ENCODE results near the gene RTN4RL1.

RTN4RL1 gene

DNA sequence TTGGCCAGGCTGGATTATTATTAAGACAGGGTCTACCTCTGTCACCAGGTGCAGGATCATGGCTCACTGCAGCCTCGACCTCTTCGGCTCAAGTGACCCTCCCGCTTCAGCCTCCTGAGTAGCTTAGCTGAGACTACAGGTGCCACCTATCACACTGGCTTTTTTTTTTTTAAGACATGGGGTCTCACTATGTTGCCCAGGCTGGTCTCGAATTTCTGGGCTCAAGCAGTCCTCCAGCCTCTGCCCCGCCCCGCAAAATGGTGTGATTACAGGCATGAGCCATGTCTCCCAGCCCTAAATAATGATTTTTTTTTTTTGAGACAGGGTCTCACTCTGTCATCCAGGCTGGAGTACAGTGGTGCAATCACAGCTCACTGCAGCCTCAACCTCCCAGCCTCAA, 22.5 kb upstream of the RTN4RL1 start:
- DNase-seq (ENCODE audit: low read depth): no peak

DNA sequence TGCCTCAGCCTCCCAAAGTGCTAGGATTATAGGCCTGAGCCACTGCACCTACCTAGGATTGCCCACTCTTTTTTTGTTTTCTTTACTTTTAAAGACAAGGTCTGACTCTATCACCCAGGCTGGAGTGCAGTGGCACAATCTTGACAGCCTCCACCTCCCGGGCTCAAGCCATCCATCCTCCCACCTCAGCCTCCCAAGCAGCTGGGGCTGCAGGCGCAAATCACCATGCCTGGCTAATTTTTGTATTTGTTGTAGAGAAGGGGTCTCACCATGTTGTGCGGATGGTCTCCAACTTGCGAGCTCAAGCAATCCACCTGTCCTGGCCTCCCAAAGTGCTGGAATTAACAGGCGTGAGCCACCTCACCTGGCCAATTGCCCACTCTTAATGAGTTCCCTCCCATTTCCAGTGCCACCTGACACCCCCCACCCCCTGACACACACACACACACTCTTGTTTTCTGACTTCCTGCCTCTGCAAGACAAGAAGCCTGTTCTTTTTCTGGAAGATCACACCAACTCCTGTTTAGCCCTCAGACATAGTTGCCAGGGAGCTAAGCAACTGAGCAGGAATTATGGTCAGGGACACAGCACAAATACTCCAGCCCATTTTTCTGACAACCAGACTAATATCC, 19.2 kb upstream of the RTN4RL1 start:
- no peak for DNase-seq (ENCODE audit: low read depth)

DNA sequence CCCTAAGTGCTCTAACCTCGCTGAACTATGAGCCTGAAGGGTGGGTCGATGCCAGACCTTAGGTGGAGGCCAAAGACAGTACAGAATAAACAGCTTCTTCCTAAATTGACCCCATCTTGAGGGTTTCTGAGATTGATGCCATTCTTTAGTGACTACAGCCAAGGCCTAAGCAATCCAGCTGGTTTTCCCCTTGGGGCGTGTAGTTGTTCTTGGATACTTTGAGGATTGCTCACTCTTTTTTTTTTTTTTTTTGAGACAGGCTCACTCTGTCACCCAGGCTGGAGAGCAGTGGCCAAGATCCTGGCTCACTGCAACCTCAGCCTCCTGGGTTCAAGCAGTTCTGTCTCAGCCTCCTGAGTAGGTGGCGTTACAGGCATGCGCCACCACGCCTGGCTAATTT, 18.7 kb upstream of the RTN4RL1 start:
- peak; percentile 65 for DNase-seq (ENCODE audit: low read depth)

DNA sequence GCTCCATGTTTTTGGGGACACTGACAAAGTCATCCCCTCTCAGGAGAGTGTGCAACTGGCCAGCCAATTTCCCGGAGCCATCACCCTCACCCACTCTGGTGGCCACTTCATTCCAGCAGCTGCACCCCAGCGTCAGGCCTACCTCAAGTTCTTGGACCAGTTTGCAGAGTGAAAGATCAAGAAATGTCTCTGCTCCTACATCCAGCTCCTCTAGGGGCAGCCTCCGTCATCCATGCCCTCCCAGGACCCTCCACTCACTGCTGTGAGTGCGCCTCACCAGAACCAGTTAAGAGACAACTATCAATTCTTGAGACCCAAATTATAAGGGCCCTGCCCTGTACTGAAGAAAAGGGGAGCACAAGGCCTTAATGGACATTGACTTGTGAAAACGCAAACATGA, 17.8 kb upstream of the RTN4RL1 start:
- no peak for DNase-seq (ENCODE audit: low read depth)

DNA sequence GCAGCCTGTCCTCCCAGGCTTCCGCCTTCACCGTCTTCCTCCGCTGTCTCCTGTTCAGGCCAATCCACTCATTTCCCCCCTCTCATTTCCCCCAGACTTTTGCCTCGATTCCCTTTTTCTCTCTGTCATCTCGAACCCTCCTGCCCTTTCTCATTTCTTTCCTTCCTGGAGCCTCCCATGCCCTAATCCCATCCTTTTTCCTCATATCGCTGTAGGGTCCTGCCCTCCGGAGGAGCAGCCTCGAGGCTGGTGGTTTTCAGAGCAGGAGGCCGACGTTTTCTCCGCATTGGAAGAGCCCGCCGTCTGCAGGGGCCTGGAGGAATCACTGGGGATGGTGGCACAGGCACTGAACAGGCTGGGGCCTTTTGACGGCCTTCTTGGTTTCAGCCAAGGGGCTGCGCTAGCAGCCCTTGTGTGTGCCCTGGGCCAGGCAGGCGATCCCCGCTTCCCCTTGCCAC, 17.3 kb upstream of the RTN4RL1 start:
- peak; percentile 67 for DNase-seq (ENCODE audit: low read depth)

DNA sequence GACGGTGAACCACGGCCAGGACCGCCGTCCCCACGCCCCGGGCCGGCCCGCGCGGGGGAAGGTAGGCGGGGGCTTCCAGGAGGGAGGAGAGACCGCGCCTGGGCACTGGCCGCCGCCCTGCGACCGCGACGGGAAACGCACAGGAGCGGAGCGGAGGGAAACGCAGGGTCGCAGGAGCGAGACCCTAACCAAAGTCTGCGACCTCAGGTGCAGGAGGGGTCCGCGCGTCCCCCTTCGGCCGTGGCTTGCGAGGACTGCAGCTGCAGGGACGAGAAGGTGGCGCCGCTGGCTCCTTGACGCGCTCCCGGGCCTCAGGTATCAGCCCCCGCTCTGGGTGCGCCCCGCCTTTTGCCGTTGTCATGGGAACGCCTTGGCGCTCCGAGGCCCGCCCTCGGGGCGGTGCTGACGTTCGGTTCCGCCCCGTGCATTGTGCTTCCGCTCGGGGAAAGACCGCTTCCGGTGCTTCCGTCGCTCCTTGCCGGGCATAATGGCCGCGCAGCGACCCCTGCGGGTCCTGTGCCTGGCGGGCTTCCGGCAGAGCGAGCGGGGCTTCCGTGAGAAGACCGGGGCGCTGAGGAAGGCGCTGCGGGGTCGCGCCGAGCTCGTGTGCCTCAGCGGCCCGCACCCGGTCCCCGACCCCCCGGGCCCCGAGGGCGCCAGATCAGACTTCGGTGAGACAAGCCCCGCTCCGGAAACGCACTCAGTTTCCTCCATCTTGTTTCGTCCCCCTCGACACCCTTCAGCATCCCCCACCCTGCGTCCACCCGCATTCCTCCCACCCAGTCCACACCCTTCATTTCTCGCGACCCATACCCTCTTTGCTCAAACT, 16.6 kb upstream of the RTN4RL1 start, which contains the start of gene OVCA2:
Gene OVCA2, plus strand, starts transcription at position 462 of the 829 bp plus-strand sequence. Its CDS starts 26 bp downstream, at position 488.
- peak; percentile 92 for DNase-seq (ENCODE audit: low read depth)

DNA sequence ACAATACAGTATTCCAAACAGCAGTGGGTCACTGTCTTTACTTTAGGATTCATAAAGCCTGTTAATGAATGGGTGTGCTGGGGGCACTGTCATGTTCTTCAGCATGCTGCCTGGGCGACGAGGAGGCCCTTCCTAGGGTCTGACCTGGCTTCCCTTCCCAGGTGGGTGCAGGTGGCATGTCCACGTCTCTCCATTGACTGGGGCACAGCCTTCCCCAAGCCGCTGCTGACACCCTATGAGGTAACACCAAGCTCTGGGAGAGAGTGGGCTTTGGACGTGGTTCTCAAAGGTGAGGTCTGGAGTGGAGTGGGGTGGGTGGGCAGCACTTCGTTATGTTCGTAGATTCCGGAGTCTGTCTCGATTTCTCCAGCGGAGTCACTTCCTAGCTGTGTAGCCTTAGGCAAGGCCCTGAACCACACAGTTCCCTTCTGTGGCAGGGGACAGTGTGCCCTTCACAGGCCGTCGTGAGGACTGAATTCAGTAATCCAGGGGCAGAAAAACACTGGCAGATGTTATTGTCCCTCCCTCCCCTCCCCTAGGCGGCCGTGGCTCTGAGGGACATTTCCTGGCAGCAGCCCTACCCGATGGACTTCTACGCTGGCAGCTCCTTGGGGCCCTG, 15.9 kb upstream of the RTN4RL1 start:
- no peak for DNase-seq (ENCODE audit: low read depth)

DNA sequence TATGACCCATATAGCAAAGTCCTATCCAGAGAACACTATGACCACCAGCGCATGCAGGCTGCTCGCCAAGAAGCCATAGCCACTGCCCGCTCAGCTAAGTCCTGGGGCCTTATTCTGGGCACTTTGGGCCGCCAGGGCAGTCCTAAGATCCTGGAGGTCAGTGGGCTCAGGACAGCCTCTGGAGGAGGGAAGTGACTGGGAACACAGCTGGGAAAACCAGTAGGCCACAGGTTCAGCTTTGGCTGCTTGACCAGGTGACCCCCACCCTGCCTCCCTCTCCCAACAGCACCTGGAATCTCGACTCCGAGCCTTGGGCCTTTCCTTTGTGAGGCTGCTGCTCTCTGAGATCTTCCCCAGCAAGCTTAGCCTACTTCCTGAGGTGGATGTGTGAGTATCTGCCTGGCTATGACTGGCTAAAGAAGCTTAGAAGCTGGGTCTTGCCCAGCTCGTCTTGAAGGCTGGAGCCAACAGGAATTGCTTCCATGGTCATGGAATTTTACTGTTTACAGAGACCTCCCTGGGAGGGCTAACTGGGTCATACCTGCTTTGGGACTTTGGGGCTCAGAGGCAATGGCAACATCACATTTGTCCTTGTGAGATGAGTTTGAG, 15.2 kb upstream of the RTN4RL1 start:
- DNase-seq (ENCODE audit: low read depth): no peak

DNA sequence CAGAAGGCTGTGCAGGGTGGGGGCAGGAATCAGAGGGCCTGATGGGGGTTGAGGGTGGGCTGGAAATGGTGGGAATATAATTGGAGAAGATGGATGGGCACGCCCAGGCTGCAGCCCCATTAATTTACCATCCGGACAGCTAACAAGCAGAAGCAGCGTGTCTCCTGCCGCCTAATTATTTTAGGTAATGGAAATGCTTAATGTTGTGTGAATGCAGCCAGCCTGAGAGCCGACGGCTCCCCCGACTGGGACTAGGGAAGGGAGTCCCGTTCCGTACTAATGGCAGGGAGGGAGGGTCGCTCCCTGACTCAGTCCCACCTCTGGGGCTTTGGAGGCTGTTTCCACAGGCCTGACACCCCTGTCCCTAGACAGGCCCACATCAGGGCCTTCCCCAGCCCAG, 12.0 kb upstream of the RTN4RL1 start:
- DNase-seq (ENCODE audit: low read depth): no peak

DNA sequence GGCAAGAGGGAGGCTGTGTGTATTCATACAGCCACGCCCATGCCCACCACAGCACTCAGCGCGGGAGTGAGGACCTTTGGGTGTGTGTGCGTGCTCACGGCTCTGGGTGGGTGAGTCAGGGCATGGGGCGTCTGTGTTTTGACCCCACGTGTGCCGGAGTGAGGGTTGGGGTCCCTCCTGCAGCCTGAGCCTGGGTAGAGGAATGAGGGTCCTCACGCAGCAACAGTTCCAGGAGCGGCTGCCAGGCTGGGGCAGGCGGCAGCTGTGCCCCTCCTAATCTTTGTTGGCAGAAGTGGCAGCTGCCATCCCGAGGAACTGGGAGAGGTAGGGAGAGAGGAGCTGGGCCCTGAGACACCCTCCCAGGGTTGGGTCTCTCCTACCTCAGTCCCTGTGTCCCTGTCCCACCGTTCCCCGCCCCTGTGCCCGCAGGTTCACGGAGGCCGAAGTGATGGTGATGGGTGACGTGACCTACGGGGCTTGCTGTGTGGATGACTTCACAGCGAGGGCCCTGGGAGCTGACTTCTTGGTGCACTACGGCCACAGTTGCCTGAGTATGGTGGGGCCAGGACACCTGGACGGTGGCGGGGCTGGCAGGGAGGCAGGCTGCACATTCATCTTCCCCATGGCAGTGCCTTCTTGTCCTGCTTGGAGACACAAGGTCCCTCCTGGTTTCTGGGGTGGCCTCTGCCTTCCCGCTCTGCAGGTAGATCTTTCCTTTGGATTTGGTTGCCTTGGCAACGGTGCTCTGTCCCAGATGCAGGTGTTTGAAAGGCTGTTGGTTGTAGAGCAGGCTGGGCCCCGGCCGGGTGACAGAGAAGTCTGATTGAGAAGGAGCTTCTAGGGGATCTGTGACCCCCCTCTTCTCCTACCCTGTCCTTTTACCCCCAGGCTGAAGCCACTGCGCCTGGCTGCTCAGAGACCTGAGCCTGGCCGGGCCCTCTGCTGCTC, 10.7 kb upstream of the RTN4RL1 start:
- DNase-seq (ENCODE audit: low read depth): no peak

DNA sequence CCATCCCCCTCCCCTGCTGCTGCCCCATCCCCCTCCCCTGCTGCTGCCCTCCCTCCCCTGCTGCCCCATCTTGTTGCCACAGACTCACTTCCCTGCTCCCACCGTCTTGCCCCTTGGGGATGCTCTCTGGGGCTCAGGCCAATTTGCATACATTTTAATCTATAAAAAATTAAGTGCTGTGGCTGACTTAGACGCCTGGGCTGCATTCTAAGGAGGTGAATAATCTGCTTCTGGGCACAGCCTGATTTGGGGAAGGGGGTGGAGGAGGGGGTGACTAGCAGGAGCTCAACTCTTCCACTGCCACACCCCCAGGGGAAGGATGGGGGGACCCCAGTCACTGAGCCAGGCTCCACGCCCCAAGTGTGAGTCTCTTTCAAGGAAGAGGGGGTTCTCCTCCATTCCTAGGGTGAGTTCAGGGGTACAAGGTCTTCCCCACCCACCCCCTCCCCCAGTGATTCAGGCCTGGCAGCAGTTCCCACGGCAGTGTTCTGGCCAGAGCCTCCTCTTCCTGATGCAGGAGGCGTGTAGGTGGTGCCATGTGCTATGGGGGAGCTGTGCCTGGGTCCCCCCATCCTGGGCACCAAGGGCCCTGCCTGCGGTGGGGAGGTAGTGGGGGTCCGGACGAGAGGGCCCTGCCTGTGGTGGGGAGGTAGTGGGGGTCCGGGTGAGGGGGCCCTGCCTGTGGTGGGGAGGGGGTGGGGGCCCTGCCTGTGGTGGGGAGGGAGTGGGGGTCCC, 9.8 kb upstream of the RTN4RL1 start:
- peak; percentile 34 for DNase-seq (ENCODE audit: low read depth)

DNA sequence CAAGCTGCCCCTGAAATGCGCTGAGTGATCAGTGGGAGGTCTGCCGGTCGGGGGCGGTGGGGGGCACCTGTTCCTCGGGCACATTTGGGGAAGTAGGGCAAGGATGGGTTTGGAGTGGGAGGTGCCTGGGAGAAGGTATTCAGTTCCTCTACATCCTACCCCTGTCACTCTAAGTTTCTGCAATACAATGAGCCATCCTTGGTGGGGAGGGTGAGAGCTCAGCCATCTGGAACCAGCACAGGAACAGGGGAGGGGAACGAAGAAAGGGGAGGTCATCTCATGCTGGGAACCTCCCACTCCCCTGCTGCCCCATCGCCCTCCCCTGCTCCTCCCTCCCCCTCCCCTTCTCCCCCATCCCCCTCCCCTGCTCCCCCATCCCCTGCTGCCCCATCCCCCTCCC, 9.0 kb upstream of the RTN4RL1 start:
- no peak for DNase-seq (ENCODE audit: low read depth)

DNA sequence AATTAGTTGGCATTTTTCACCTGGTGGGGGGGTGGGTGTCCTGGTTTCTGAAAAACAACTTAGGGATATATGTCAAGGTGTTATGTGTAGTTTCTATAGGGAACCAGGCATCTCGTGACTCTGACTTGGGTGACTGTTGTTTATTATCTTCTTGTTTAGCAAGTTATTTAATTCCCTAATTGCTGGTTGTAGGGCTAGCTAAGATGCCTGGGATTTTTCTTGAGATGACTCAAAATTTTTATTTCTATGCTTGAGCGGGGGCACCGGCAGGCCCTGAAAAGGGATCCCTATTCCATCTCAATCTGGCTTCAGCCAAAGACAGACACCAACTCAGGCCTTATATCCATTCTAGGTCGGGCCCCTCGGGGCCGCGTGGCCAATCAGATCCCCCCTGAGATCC, 8.0 kb upstream of the RTN4RL1 start:
- DNase-seq (ENCODE audit: low read depth): no peak

DNA sequence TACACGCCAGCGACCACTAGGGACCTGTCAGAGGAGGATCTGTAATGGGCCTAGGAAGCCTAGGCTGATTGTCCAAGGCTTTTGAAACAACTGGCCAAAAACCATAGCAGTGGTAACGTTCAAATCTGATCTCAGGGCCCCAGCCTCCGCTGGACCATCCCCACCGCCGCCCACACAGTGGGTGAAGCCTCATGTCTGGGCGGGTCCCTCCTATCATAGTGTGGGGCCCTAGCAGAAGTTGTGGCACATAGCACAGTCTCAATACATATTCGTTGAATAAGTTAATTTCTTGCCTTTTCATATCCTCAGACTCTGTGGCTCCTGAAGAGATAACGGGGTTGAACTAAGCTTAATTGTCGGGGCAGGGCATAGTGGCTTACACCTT, 5.6 kb upstream of the RTN4RL1 start:
- no peak for DNase-seq (ENCODE audit: low read depth)

DNA sequence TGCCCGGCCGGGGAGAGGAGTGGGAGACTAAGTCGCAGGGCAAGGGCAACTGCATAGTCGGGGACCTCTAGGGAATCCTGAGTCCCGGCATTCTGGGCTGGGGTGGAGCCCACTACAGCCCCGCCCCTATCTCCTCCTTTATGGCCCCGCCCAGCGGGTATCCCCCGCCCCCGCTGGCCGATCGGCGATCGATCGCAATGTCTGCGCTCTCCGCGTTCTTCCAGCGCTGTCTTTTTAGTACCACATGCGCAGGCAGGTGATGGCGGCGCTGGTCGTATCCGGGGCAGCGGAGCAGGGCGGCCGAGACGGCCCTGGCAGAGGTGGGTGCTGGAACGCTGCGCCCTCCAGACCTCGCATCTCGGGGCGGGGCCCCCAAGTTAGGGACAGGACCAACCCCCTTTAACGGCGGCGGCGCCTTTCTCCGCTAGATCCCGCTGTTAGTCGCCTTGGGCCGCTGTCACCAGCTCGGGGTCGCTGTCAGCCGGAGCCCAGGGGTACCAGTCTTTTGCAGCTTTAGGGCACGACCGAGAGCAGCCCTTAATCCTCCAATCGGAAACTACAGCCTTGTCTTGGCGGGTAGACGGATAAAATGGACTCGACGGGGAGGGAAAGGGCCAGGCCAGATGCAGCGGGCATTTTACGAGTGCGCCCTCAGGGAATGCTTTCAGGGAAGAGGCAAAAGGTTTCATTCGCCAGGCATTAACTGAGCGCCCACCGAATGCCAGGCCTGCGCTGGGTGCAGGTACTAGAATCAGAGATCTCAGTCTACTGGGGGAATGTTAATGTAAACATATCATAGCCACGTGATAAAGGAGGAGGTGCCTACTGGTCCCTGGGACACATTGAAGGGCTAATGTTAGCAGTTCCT, 5.0 kb upstream of the RTN4RL1 start, which contains the start of gene DPH1:
Gene DPH1, plus strand, starts transcription at position 243 of the 868 bp plus-strand sequence. Its CDS starts 17 bp downstream, at position 260.
- DNase-seq (ENCODE audit: low read depth): peak; percentile 94

DNA sequence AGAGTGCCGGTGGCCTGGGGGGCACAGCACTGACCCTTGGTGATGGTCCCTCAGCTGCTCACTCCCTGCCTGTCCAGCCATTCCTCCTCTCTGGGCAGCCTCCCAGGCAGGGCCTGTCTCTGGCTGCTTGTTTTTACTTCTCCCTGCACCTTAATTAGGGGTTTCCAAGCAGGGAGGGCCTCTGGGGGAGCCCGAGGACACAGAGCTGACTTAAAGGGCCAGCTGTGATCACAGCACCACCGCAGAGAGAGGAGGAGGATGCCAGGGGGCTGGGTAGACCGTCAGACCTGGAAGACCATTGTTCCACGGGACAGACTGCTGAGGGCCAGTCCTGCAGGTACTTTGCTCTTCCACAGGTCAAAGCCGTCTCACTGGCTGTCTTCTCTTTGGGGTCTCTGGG, 3.6 kb upstream of the RTN4RL1 start:
- no peak for DNase-seq (ENCODE audit: low read depth)

DNA sequence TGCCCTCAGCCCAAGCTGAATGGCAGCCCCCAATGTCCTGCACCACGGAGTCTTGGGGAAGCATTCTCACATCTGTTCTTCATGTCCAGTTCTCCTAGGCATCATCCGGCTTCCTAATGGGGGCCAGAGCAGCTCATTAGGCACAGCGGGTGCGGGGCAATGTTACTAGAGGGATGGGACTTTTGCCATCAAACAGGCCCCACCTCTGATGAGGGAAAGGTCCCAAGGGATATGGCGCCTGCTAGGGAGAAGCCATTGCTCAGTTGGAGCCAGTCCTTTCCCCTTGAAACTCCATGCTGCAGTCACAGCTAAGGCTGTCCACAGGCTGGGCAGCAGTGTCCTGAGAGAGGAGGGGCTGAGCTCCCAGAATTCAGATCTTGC, 3.1 kb upstream of the RTN4RL1 start:
- DNase-seq (ENCODE audit: low read depth): no peak

DNA sequence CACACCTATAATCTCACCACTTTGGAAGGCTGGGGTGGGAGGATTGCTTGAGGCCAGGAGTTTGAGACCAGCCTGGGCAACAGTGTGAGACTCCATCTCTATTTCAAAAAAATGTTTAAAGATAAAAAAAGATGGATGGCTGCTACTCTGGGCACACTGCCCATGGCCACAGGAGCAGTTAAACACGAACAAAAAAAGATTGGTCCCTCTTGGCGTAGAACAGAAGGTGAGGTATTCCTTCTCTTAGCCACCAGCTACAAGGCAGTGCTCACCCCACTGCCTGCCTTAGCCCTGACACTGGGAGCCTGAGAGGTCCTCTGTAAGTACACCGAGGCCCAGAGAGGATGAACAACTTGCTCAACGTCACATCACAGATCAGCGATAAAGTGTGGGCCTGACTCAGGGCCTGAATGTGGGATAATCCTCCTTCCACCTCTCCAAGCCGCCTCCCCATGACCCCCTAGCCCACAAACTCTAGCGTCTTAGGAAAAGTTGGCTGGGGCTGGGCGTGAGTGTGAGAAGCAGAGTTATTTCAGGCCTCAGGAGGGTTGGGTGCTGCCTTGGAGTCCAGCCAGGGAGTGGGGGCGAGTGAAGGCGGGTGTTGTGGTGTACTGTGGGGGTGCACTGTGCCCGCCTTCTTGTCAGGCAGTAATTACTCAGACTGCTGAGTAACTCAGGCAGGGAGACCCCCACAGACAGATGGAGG, 2.5 kb upstream of the RTN4RL1 start:
- DNase-seq (ENCODE audit: low read depth): no peak
